H9 (cell line): ENCODE measurements around the gene KCNG2. TPM values are rescaled to one million over a fixed set of nuclear protein-coding genes. Genes with fewer than 3 reads are reported as not detected.

Experiments used
- DNase-seq: peaks from one replicate; pipeline ENCODE4 v3.0.0-alpha.2; 2017
- H2AFZ ChIP-seq: one replicate; pipeline ENCODE4 v1.6.1; 2013; ENCODE audit warnings: mild to moderate bottlenecking, low read length, control low read depth, moderate library complexity
- H2AK5ac ChIP-seq: 2 replicates; pipeline ENCODE4 v1.6.1; 2013; ENCODE audit warnings: low read length, control low read depth, mixed read lengths; ENCODE audit not compliant: insufficient read length
- H2BK120ac ChIP-seq: one replicate; pipeline ENCODE4 v1.6.1; 2013; ENCODE audit warnings: low read depth, mild to moderate bottlenecking, low read length, control low read depth, inconsistent platforms; ENCODE audit not compliant: poor library complexity, severe bottlenecking
- H2BK12ac ChIP-seq: 2 replicates; pipeline ENCODE4 v1.6.1; 2013; ENCODE audit warnings: low read length, control low read depth, mixed read lengths, low read depth; ENCODE audit not compliant: insufficient read length
- H2BK15ac ChIP-seq: 2 replicates; pipeline ENCODE4 v1.6.1; 2013; ENCODE audit warnings: low read depth, low read length, control low read depth
- H2BK20ac ChIP-seq: one replicate; pipeline ENCODE4 v1.6.1; 2013; ENCODE audit warnings: low read depth, mild to moderate bottlenecking, low read length, control low read depth, inconsistent platforms; ENCODE audit not compliant: poor library complexity, severe bottlenecking
- H2BK5ac ChIP-seq: 2 replicates; pipeline ENCODE4 v1.6.1; 2013; ENCODE audit warnings: low read length, control low read depth, mixed read lengths; ENCODE audit not compliant: insufficient read length
- H3K14ac ChIP-seq: 2 replicates; pipeline ENCODE4 v1.6.1; 2013; ENCODE audit warnings: low read length, control low read depth; ENCODE audit not compliant: insufficient read depth
- H3K18ac ChIP-seq: 2 replicates; pipeline ENCODE4 v1.6.1; 2013; ENCODE audit warnings: low read depth, mild to moderate bottlenecking, mixed read lengths, low read length, control low read depth; ENCODE audit not compliant: insufficient read length
- H3K23ac ChIP-seq: 2 replicates; pipeline ENCODE4 v1.6.1; 2013; ENCODE audit warnings: low read length, control low read depth, mixed read lengths, low read depth; ENCODE audit not compliant: insufficient read length
- H3K23me2 ChIP-seq: 2 replicates; pipeline ENCODE4 v1.6.1; 2013; ENCODE audit warnings: low read depth, mild to moderate bottlenecking, mixed read lengths, low read length, control low read depth; ENCODE audit not compliant: insufficient read length, poor library complexity, severe bottlenecking
- H3K27ac ChIP-seq: 2 replicates; pipeline ENCODE4 v1.5.1; 2013; ENCODE audit warnings: low read length, control low read depth, mixed read lengths, low read depth; ENCODE audit not compliant: insufficient read length
- H3K27me3 ChIP-seq: 2 replicates; pipeline ENCODE4 v1.6.1; 2013; ENCODE audit warnings: low read length, control low read depth, inconsistent platforms; ENCODE audit not compliant: insufficient read depth
- H3K4ac ChIP-seq: 2 replicates; pipeline ENCODE4 v1.6.1; 2013; ENCODE audit warnings: low read depth, mild to moderate bottlenecking, control low read depth, inconsistent platforms, low read length, moderate library complexity
- H3K4me1 ChIP-seq: 2 replicates; pipeline ENCODE4 v1.6.1; 2013; ENCODE audit warnings: low read length, control low read depth, inconsistent platforms; ENCODE audit not compliant: insufficient read depth
- H3K4me2 ChIP-seq: 2 replicates; pipeline ENCODE4 v1.6.1; 2013; ENCODE audit warnings: low read length, control low read depth, mixed read lengths; ENCODE audit not compliant: insufficient read length, insufficient read depth
- H3K56ac ChIP-seq: 2 replicates; pipeline ENCODE4 v1.6.1; 2013; ENCODE audit warnings: low read depth, mild to moderate bottlenecking, mixed read lengths, low read length, control low read depth; ENCODE audit not compliant: insufficient read length
- H3K79me1 ChIP-seq: 2 replicates; pipeline ENCODE4 v1.6.1; 2013; ENCODE audit warnings: low read depth, mild to moderate bottlenecking, moderate library complexity, low read length, control low read depth, inconsistent platforms; ENCODE audit not compliant: insufficient read depth, poor library complexity, severe bottlenecking
- H3K79me2 ChIP-seq: 2 replicates; pipeline ENCODE4 v1.6.1; 2013; ENCODE audit warnings: low read length, control low read depth, inconsistent platforms; ENCODE audit not compliant: insufficient read depth
- H3K9ac ChIP-seq: 2 replicates; pipeline ENCODE4 v1.6.1; 2013; ENCODE audit warnings: low read length, control low read depth, mixed read lengths; ENCODE audit not compliant: insufficient read length; ENCODE audit errors: extremely low read depth
- H3K9me3 ChIP-seq: one replicate; pipeline ENCODE4 v1.6.1; 2013; ENCODE audit warnings: low read depth, low read length, inconsistent platforms; ENCODE audit not compliant: control insufficient read depth
- H3T11ph ChIP-seq: one replicate; pipeline ENCODE4 v1.6.1; 2013; ENCODE audit warnings: mild to moderate bottlenecking, low read length, control low read depth, inconsistent platforms
- H4K20me1 ChIP-seq: one replicate; pipeline ENCODE4 v1.6.1; 2013; ENCODE audit not compliant: control insufficient read depth, insufficient read length, insufficient read depth
- H4K5ac ChIP-seq: 2 replicates; pipeline ENCODE4 v1.6.1; 2013; ENCODE audit warnings: low read depth, mild to moderate bottlenecking, mixed read lengths, low read length, control low read depth; ENCODE audit not compliant: insufficient read length
- H4K8ac ChIP-seq: replicated peaks from 2 replicates; pipeline ENCODE4 v1.6.1; 2013; ENCODE audit warnings: low read length, control low read depth, mixed read lengths, low read depth; ENCODE audit not compliant: insufficient read length
- H4K91ac ChIP-seq: 2 replicates; pipeline ENCODE4 v1.6.1; 2013; ENCODE audit warnings: low read depth, mild to moderate bottlenecking, moderate library complexity, mixed read lengths, low read length, control low read depth; ENCODE audit not compliant: insufficient read length
- H3K27ac Mint-ChIP-seq, 3 experiments: 2 replicates in 2 of 3; 3 replicates in 1 of 3; pipeline ENCODE4 v1.8.0; 2020 to 2021; ENCODE audit warnings: mixed read lengths in 3 of 3, mild to moderate bottlenecking in 1 of 3, moderate library complexity in 1 of 3
- H3K27me3 Mint-ChIP-seq: 2 replicates; pipeline ENCODE4 v1.8.0; 2021; ENCODE audit warnings: low read depth, mild to moderate bottlenecking, moderate library complexity, mixed read lengths
- H3K36me3 Mint-ChIP-seq, 3 experiments: 2 replicates in 2 of 3; 3 replicates in 1 of 3; pipeline ENCODE4 v1.8.0; 2020 to 2021; ENCODE audit warnings: low read depth in 3 of 3, mixed read lengths in 3 of 3; ENCODE audit not compliant: insufficient read depth in 1 of 3
- H3K4me1 Mint-ChIP-seq, 2 experiments: 2 replicates each; pipeline ENCODE4 v1.8.0; 2020; ENCODE audit warnings: mixed read lengths in 2 of 2
- H3K4me3 Mint-ChIP-seq, 2 experiments: 2 replicates in 1 of 2; 3 replicates in 1 of 2; pipeline ENCODE4 v1.8.0; 2020 to 2021; ENCODE audit warnings: mild to moderate bottlenecking in 2 of 2, mixed read lengths in 2 of 2, moderate library complexity in 1 of 2
- H3K9me3 Mint-ChIP-seq, 2 experiments: 2 replicates in 1 of 2; 3 replicates in 1 of 2; pipeline ENCODE4 v1.8.0; 2020; ENCODE audit warnings: mild to moderate bottlenecking in 2 of 2, mixed read lengths in 2 of 2, moderate library complexity in 1 of 2
- CTCF ChIP-seq: fragments of 200-600 bp; sonication (generic); conservative IDR thresholded peaks from 3 replicates; pipeline ENCODE4 v1.8.0; 2021; ENCODE audit warnings: antibody characterized with exemption, mild to moderate bottlenecking
- WGBS: extraction: QIAGEN DNeasy Blood & Tissue Kit; methylation state at CpG from one replicate; pipeline ENCODE4 v1.1.7; 2013; ENCODE audit warnings: missing lambda C conversion rate, low lambda C conversion rate, mixed read lengths; ENCODE audit not compliant: insufficient read length; ENCODE audit errors: extremely low coverage; 5-methylcytosine and 5-hydroxymethylcytosine counted together
- total RNA-seq: library from RNA; stranded (reverse); gene quantifications from 2 replicates; pipeline ENCODE4 v1.2.1, GENCODE V29; 2021

The KCNG2 gene
- total RNA-seq, 1 experiment from 2014 or later = 0.15 TPM

GRCh38 chr18:79928563-79928960 lies 130.8 kb downstream of the KCNG2 start:
- Histone ChIP-seq H3K4ac (no peak overlapping the region), H4K8ac (no peak overlapping the region), H4K91ac (no peak overlapping the region), H3K9me3 (peaks cover 5% of the 10 kb centered on the region), H3K4me2 (no peak overlapping the region), H3T11ph (no peak overlapping the region), H2BK120ac (no peak overlapping the region), H2BK15ac (no peak overlapping the region), H3K56ac (no peak overlapping the region), H3K23ac (no peak overlapping the region), H3K79me2 (no peaks in the 10 kb centered on the region), H3K79me1 (no peaks in the 10 kb centered on the region), H2AFZ (no peak overlapping the region), H3K27me3 (no peaks in the 10 kb centered on the region; the same call in 1 of the 2 replicates), H3K9ac (no peak overlapping the region), H4K5ac (no peak overlapping the region), H2BK12ac (no peak overlapping the region), H3K4me1 (no peaks in the 10 kb centered on the region), H3K27ac (no peak overlapping the region), H4K20me1 (no peaks in the 10 kb centered on the region), H3K23me2 (no peaks in the 10 kb centered on the region), H2BK5ac (no peak overlapping the region), H2BK20ac (no peak overlapping the region), H3K18ac (no peak overlapping the region), H3K14ac (no peak overlapping the region; the same call in 1 of the 2 replicates), H2AK5ac (no peak overlapping the region)
- H3K9me3 Mint-ChIP-seq = peaks cover 37 to 42% of the 10 kb centered on the region in 2 experiments
- peaks cover 14 to 49% (median 27%) of the 10 kb centered on the region in 3 experiments for H3K36me3 Mint-ChIP-seq
- TF ChIP-seq CTCF = no peak
- H3K27ac Mint-ChIP-seq = no peak overlapping the region
- H3K4me1 Mint-ChIP-seq = peaks cover 13% of the 10 kb centered on the region in 2 experiments
- peaks cover 4% of the 10 kb centered on the region; the same call in 1 of the 2 replicates for H3K27me3 Mint-ChIP-seq
- WGBS = no CpG with 5 or more reads among the region's 9 CpGs
- no peak for DNase-seq
- H3K4me3 Mint-ChIP-seq = no peak overlapping the region; a peak in 1 of 5 replicates
